GM21360 (cell line): ENCODE results near the gene COBL.

Experiments
- ATAC-seq: cut with Tn5 transposase; IDR thresholded peaks from one replicate; pipeline ENCODE4 v1.9.1; 2021; ENCODE audit warnings: mild to moderate bottlenecking, moderate library complexity; ENCODE audit not compliant: unreplicated experiment

COBL gene

GRCh38 chr7:51152706-51153200 lies 163.9 kb downstream of the COBL start:
- ATAC-seq = no peak

DNA sequence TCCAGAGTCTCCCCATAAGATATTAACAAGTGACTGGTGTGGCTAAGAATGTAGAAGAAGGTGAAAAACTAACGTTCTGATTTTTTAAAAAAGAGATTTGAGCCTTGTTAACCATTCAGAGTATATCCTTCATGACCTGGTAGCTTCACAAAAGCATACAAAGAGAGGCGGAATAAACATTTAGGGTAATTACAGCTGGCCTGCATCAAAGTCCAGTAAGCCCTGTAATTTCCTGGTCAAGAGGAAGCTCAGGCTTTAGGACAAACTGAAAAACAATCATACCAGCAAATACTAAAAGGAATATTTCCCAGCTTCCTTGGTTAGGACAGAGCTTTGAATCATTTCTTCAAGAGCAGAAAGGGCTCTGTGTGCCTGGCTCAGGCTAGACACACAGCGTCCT lies 165.2 kb downstream of the COBL start:
- ATAC-seq = no peak

DNA sequence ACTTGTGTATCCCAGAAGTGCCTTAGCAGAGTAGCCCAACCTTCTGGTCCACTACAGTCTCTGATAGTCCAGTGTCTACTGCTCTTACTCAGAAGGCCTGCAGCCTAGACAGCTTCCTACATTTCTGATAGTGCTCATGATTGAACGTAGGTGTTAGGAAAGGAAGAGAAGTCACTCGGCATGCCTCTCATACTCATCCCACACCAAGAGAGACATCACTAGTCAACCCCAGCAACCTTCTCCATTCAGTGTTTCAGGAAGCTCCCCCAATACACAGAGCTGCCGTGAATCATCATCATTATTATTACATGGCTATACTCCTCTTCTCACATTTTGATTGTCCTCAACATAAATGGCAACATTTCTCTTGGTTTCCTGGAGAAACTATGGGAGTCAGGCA lies 166.4 kb downstream of the COBL start:
- ATAC-seq = no peak

GRCh38 chr7:51148216-51148615 lies 168.4 kb downstream of the COBL start:
- no peak for ATAC-seq

GRCh38 chr7:51146816-51147586 lies 169.6 kb downstream of the COBL start:
- ATAC-seq = no peak

DNA sequence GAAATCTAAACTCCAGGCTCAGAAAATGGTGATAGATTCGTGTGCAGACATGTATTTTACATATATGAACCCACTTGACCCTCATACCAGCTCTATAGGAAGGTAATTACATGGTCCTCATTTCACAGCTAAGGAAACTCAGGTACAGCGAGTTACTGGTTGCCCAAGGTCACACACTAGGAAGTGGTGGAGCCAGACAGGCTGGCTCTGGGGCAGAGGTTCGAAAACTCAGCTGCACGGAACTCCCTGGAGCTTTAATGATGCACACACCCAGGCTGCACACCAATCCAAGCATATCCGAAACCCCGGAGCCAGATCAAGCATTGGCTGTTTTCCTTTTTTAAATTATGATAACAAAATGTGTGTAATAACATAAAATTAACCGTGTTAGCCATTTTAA lies 172.4 kb downstream of the COBL start:
- ATAC-seq = no peak

DNA sequence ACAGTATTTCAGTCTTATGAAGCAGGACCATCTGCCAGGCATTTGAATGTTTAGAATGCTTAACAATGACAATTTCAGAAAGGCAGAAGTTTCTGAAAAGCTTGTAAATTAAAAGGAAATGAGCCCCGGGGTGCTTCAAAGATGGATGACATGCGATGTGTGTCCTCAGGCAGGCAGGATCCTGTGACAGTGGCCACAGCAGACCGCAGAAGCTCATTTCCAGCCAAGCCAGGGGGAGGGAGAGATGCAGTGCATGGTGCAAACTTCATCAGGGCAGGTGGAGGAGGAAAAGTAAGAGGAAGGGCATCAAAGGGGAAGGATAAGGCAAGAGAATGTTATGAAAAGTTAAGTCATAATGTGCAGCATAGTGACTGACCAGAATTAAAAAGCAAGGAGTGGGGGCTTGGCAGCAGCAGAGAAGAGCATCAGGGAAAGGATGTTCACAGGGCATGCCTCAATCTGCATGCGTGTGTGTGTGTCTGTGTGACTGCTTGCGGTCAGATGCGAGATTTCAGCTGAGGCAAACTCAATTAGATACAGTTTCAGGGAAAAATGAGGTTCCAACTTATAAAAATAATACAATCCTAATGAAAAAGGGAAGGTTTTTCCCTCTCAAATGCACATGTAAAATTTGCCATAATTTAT lies 173.7 kb downstream of the COBL start:
- ATAC-seq = no peak

- ATAC-seq = no peak
Measured at GRCh38 chr7:51141451-51142003, 175.1 kb downstream of the COBL start.

GRCh38 chr7:51140199-51141164 lies 176.1 kb downstream of the COBL start:
- ATAC-seq = no peak

GRCh38 chr7:51139796-51140195 lies 176.8 kb downstream of the COBL start:
- ATAC-seq = no peak

DNA sequence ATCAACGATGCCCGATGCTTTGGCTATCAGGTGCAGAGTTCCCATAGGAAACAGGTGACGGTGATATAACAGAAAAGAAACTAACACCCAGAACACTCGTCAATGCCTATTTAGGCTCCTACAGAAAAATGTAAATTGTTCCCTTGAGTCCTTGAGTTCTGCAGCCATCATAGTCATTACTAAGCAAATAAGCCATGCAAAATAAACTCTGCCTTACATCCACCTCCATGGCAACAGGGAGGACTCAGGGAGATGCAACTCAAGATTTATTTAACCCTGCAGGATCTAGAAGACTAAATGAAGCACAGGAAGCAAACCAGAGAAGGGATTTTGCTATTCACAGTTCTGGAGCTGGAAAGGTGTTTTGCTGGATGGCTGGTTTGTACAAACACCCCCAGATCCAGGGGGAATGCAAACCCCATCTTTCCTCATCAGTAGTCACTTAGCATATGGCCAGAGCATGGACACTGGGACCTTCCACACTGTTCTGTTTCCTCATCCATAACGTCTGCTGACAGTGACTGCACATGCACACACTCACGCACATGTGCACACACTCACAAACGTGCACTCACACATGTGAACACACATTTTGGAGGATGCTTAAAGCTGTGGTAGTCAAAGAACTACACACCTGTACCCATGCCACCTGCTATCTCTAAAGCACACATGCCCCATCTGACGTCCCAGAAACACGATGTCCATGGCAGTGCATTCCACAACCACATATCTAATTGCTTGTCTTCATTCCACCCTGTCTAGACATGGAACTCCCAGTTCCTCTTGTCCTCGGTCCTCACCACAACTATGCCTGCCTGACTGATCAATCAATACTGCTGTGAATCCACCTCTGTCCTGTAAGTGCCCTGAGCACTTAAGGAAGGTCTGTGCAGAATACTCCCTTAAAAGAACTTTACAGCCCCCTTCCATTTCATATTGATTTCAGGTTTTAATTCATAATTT lies 178.2 kb downstream of the COBL start:
- no peak for ATAC-seq

DNA sequence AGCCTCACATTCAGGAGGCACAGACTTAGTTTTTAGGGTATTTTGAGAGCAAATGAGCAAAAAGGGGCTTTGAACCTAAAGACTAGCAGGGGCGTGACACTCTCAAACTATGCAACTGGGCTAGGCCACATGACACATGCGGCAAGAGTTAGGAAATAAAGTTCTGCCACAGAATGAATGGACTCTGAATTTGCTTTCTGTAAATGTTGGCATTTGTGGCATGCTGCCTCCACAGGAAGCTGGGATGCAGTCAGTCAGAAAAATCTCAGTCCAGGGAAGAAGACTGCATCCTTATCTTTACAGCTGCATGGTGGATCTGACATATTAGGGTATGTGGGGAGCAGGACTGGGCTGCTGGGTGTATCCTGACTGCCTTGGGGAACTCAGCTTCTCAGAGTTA lies 181.0 kb downstream of the COBL start:
- no peak for ATAC-seq

DNA sequence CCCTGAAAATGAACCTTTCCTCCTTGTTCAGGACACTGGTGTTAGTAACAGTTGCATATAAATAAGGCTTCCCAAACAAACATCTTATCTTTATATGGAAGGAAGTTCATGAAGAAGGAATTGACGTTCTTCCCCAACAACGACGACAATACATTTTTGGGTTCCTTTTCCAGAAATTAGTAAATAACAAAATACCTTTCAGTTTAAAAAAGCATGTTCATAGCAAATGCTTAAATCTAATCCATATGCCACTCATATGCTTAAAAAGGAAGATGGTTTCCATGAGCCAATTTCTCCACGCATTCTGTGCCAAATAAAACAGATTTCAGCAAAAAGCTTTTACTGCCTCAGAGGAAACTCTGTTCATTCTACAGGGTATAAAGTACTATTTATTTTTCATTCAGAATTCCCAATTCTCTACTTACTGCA lies 182.6 kb downstream of the COBL start:
- no peak for ATAC-seq

GRCh38 chr7:51132661-51133060 lies 183.9 kb downstream of the COBL start:
- ATAC-seq = no peak

- no peak for ATAC-seq
Measured at GRCh38 chr7:51129527-51130472, 186.8 kb downstream of the COBL start.

- no peak for ATAC-seq
Measured at GRCh38 chr7:51128545-51129435, 187.8 kb downstream of the COBL start.

DNA sequence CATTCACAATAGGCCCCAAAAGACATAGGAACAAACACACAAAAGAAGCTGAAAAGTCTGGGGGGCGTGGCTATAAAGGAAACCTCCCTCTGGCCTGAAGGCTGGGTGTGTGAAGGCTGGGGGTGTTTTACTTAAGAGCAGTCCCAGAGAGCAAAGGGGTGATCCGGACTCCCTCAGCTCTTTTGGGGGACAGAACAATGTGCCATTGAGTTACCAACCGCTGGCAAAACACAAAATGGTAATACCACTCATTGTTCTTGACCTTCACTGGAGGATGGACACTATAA lies 189.0 kb downstream of the COBL start:
- no peak for ATAC-seq
